Mesendoderm (in vitro differentiated cells): Measurements from ENCODE around the gene ZP4.

Experiments
- DNase-seq: peaks from one replicate; pipeline ENCODE4 v3.0.0; 2013
- H2AK5ac ChIP-seq: 2 replicates; pipeline ENCODE4 v1.6.1; 2013; ENCODE audit warnings: low read length, inconsistent platforms
- H2BK120ac ChIP-seq: 2 replicates; pipeline ENCODE4 v1.6.1; 2013; ENCODE audit warnings: low read depth, mild to moderate bottlenecking, low read length, moderate library complexity, mixed read lengths
- H2BK15ac ChIP-seq: replicated peaks from 2 replicates; pipeline ENCODE4 v1.6.1; 2013; ENCODE audit warnings: low read depth, mild to moderate bottlenecking, moderate library complexity
- H2BK5ac ChIP-seq: 2 replicates; pipeline ENCODE4 v1.6.1; 2013; ENCODE audit warnings: low read length, inconsistent platforms
- H3K18ac ChIP-seq: 2 replicates; pipeline ENCODE4 v1.6.1; 2013; ENCODE audit warnings: mild to moderate bottlenecking, low read length, mixed read lengths
- H3K23ac ChIP-seq: one replicate; pipeline ENCODE4 v1.6.1; 2013; ENCODE audit warnings: low read length
- H3K27ac ChIP-seq: 2 replicates; pipeline ENCODE4 v1.5.1; 2013; ENCODE audit warnings: low read depth, mild to moderate bottlenecking, inconsistent platforms, low read length, moderate library complexity
- H3K27me3 ChIP-seq: 2 replicates; pipeline ENCODE4 v1.6.1; 2013; ENCODE audit warnings: low read length, control low read depth, mild to moderate bottlenecking, inconsistent platforms; ENCODE audit not compliant: insufficient read depth, poor library complexity
- H3K36me3 ChIP-seq: 2 replicates; pipeline ENCODE4 v1.6.1; 2013; ENCODE audit warnings: low read length, inconsistent platforms; ENCODE audit not compliant: control insufficient read depth, insufficient read depth
- H3K4ac ChIP-seq: one replicate; pipeline ENCODE4 v1.6.1; 2013; ENCODE audit warnings: low read depth, mild to moderate bottlenecking, low read length, moderate library complexity
- H3K4me1 ChIP-seq: 2 replicates; pipeline ENCODE4 v1.6.1; 2013; ENCODE audit warnings: low read depth, low read length, inconsistent platforms; ENCODE audit not compliant: control insufficient read depth
- H3K4me2 ChIP-seq: 2 replicates; pipeline ENCODE4 v1.6.1; 2013; ENCODE audit warnings: low read length
- H3K4me3 ChIP-seq: 2 replicates; pipeline ENCODE4 v1.5.1; 2013; ENCODE audit warnings: mild to moderate bottlenecking, low read length
- H3K56ac ChIP-seq: one replicate; pipeline ENCODE4 v1.6.1; 2013; ENCODE audit warnings: low read length
- H3K79me1 ChIP-seq: 2 replicates; pipeline ENCODE4 v1.6.1; 2013; ENCODE audit warnings: low read length, inconsistent platforms
- H3K79me2 ChIP-seq: 2 replicates; pipeline ENCODE4 v1.6.1; 2013; ENCODE audit warnings: mild to moderate bottlenecking, low read length; ENCODE audit not compliant: control insufficient read depth, insufficient read depth
- H3K9ac ChIP-seq: 2 replicates; pipeline ENCODE4 v1.6.1; 2013; ENCODE audit warnings: low read length, inconsistent platforms
- H4K5ac ChIP-seq: one replicate; pipeline ENCODE4 v1.6.1; 2013; ENCODE audit warnings: low read length
- H4K8ac ChIP-seq: one replicate; pipeline ENCODE4 v1.6.1; 2013; ENCODE audit warnings: low read depth, mild to moderate bottlenecking, control low read depth, low read length, moderate library complexity
- WGBS: extraction: QIAGEN DNeasy Blood & Tissue Kit; methylation state at CpG from one replicate; pipeline ENCODE4 v1.1.7; 2013; ENCODE audit warnings: low lambda C conversion rate, missing lambda C conversion rate; ENCODE audit not compliant: insufficient coverage; ENCODE audit errors: extremely low coverage; 5-methylcytosine and 5-hydroxymethylcytosine counted together

ZP4 gene

GRCh38 chr1:237888143-237888542, 2.6 kb downstream of the ZP4 start:
- Histone ChIP-seq H3K4ac (no peak overlapping the region), H3K36me3 (no peaks in the 10 kb centered on the region), H4K8ac (no peak overlapping the region), H3K79me1 (no peaks in the 10 kb centered on the region), H3K9ac (no peak overlapping the region), H3K56ac (no peak overlapping the region), H2BK5ac (no peak overlapping the region), H2AK5ac (no peak overlapping the region), H3K4me1 (no peaks in the 10 kb centered on the region), H2BK120ac (no peak overlapping the region), H4K5ac (no peak overlapping the region), H3K23ac (no peak overlapping the region), H3K27ac (no peak overlapping the region), H3K4me2 (no peak overlapping the region), H3K27me3 (no peaks in the 10 kb centered on the region), H3K4me3 (no peak overlapping the region), H3K18ac (no peak overlapping the region), H3K79me2 (no peaks in the 10 kb centered on the region), H2BK15ac (no peak overlapping the region)
- no peak for DNase-seq
- no CpG with 5 or more reads among the region's 4 CpGs for WGBS

DNA sequence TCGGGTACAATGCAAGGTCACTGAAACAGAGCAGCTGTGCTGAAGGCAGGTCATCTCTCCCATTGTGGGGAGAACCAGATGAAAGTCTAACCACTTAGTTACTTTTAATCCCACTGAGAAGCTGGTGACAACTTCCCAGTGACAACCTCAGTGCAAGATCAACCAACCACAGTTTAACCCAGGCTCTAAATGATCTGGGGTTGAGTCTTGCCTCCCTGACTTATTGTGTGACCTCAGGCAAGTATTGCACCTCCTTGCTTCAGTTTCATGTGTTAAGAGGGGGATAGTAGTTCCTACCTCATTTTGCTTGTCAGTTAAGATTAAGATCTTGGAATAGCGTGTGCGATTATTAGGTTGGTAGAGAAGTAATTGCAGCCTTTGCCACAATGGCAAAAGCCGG, 3.2 kb downstream of the ZP4 start:
- Histone ChIP-seq H3K4me2 (no peak overlapping the region), H4K5ac (no peak overlapping the region), H3K56ac (no peak overlapping the region), H3K4me3 (no peak overlapping the region), H3K9ac (no peak overlapping the region), H3K36me3 (no peaks in the 10 kb centered on the region), H2BK15ac (no peak overlapping the region), H2BK120ac (no peak overlapping the region), H3K27ac (no peak overlapping the region), H3K79me2 (no peaks in the 10 kb centered on the region), H4K8ac (no peak overlapping the region), H2AK5ac (no peak overlapping the region), H2BK5ac (no peak overlapping the region), H3K4ac (no peak overlapping the region), H3K79me1 (no peaks in the 10 kb centered on the region), H3K18ac (no peak overlapping the region), H3K23ac (no peak overlapping the region), H3K4me1 (no peaks in the 10 kb centered on the region), H3K27me3 (no peaks in the 10 kb centered on the region)
- no peak for DNase-seq
- no CpG with 5 or more reads among the region's 4 CpGs for WGBS

DNA sequence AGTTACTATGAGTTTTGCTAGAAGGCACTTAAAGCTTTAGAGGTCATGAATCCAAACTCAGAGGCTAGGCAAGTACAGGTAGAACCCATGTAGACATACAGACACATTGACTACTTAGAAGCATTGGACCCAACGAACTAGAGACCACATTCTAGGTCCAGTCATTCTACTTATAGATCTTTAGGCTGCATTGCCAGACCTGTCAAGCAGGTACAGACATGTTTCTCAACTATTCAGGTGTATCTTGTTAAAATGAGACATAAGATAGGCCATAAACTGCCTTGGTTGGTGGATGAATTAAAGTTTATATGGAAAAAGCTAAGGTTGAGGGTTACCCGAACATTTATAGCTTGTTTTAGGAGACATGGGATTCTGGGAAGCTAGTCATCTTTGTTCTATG, 6.5 kb downstream of the ZP4 start:
- DNase-seq: no peak
- no peak overlapping the region for H3K9ac ChIP-seq
- no peaks in the 10 kb centered on the region for H3K36me3 ChIP-seq
- H3K27me3 ChIP-seq: no peaks in the 10 kb centered on the region
- H3K56ac ChIP-seq: no peak overlapping the region
- WGBS: no CpG with 5 or more reads among the region's 2 CpGs
- H4K8ac ChIP-seq: no peak overlapping the region
- no peaks in the 10 kb centered on the region for H3K79me1 ChIP-seq
- H4K5ac ChIP-seq: no peak overlapping the region
- no peak overlapping the region for H2BK5ac ChIP-seq
- H2BK120ac ChIP-seq: no peak overlapping the region
- no peaks in the 10 kb centered on the region for H3K79me2 ChIP-seq
- no peak overlapping the region for H3K23ac ChIP-seq
- H3K18ac ChIP-seq: no peak overlapping the region
- H3K4ac ChIP-seq: no peak overlapping the region
- no peak overlapping the region for H2BK15ac ChIP-seq
- no peak overlapping the region for H3K4me3 ChIP-seq
- H2AK5ac ChIP-seq: no peak overlapping the region
- no peaks in the 10 kb centered on the region for H3K4me1 ChIP-seq
- no peak overlapping the region for H3K27ac ChIP-seq
- H3K4me2 ChIP-seq: no peak overlapping the region

DNA sequence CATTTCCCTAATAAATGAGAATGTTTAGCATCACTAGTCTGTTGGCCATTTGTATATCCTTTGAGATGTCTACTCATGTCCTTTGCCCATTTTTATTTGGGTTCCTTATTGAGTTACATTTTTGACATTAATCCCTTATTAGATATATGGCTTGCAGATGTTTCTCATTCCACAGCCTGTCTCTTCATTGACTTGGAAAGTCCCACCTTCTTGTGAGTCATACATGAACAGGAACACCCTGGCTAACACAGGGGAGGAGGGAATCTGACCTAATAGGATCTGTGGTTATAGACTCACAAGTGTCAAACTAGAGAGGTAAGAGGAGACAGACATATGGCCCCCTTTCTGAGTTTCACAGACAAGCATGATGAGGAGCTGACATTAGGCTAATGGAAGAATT, 11.5 kb downstream of the ZP4 start:
- no peak overlapping the region for H2AK5ac ChIP-seq
- no peaks in the 10 kb centered on the region for H3K36me3 ChIP-seq
- no peak overlapping the region for H3K9ac ChIP-seq
- H3K4me2 ChIP-seq: no peak overlapping the region
- no peak overlapping the region for H3K23ac ChIP-seq
- no peak overlapping the region for H4K8ac ChIP-seq
- no peak overlapping the region for H2BK120ac ChIP-seq
- DNase-seq: no peak
- no peak overlapping the region for H3K4ac ChIP-seq
- H2BK5ac ChIP-seq: no peak overlapping the region
- no peak overlapping the region for H4K5ac ChIP-seq
- H3K4me3 ChIP-seq: no peak overlapping the region
- no peak overlapping the region for H2BK15ac ChIP-seq
- no peak overlapping the region for H3K56ac ChIP-seq
- H3K27ac ChIP-seq: no peak overlapping the region
- H3K18ac ChIP-seq: no peak overlapping the region
- H3K79me1 ChIP-seq: no peaks in the 10 kb centered on the region
- no peaks in the 10 kb centered on the region for H3K79me2 ChIP-seq
- no peaks in the 10 kb centered on the region for H3K4me1 ChIP-seq
- no peaks in the 10 kb centered on the region for H3K27me3 ChIP-seq

DNA sequence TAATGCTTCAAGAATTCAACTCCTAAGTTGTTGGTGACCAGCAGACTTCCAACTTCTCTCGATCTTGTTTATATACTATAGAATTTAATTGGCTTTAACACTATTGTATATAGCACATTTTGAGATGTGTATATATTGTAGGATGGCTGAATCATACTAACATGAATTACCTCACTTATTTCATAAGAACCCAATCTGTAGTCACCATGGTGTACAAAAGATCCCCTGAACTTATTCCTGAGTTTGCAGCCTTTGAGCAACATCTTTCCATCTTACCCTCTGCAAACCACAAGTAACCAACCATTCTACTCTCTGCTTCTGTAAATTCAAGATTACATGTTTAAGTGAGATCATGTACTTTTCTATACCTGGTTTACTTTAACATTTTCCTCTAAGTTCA, 12.3 kb downstream of the ZP4 start:
- no peaks in the 10 kb centered on the region for H3K79me2 ChIP-seq
- H4K8ac ChIP-seq: no peak overlapping the region
- no peak overlapping the region for H3K4me3 ChIP-seq
- H3K23ac ChIP-seq: no peak overlapping the region
- no CpG with 5 or more reads among the region's 1 CpG for WGBS
- no peak overlapping the region for H3K4me2 ChIP-seq
- no peak overlapping the region for H3K4ac ChIP-seq
- no peak overlapping the region for H3K18ac ChIP-seq
- no peak overlapping the region for H3K27ac ChIP-seq
- no peaks in the 10 kb centered on the region for H3K36me3 ChIP-seq
- H3K9ac ChIP-seq: no peak overlapping the region
- H4K5ac ChIP-seq: no peak overlapping the region
- H3K27me3 ChIP-seq: no peaks in the 10 kb centered on the region
- no peak overlapping the region for H3K56ac ChIP-seq
- H2BK5ac ChIP-seq: no peak overlapping the region
- no peak overlapping the region for H2AK5ac ChIP-seq
- no peaks in the 10 kb centered on the region for H3K79me1 ChIP-seq
- no peak overlapping the region for H2BK120ac ChIP-seq
- DNase-seq: no peak
- no peak overlapping the region for H2BK15ac ChIP-seq
- no peaks in the 10 kb centered on the region for H3K4me1 ChIP-seq

GRCh38 chr1:237877631-237878030, 13.1 kb downstream of the ZP4 start:
- Histone ChIP-seq H3K18ac (no peak overlapping the region), H4K8ac (no peak overlapping the region), H3K23ac (no peak overlapping the region), H2AK5ac (no peak overlapping the region), H3K27ac (no peak overlapping the region), H3K4me3 (no peak overlapping the region), H4K5ac (no peak overlapping the region), H3K36me3 (no peaks in the 10 kb centered on the region), H3K27me3 (no peaks in the 10 kb centered on the region), H3K4me1 (no peaks in the 10 kb centered on the region), H2BK5ac (no peak overlapping the region), H2BK15ac (no peak overlapping the region), H3K79me2 (no peaks in the 10 kb centered on the region), H2BK120ac (no peak overlapping the region), H3K79me1 (no peaks in the 10 kb centered on the region), H3K9ac (no peak overlapping the region), H3K4me2 (no peak overlapping the region), H3K56ac (no peak overlapping the region), H3K4ac (no peak overlapping the region)
- WGBS: no CpG with 5 or more reads among the region's 4 CpGs
- DNase-seq: no peak
